ENCODE data around the gene AATF. TPM values are rescaled to one million over a fixed set of nuclear protein-coding genes. Genes with fewer than 3 reads are reported as not detected.

The AATF gene
- total RNA-seq, 1 donor from 2014 or later: 22.5 TPM

- H3K4me3 Mint-ChIP-seq (ENCODE audit: unreplicated experiment): peak overlapping the region; percentile 92
- H3K36me3 Mint-ChIP-seq (ENCODE audit: unreplicated experiment): no peaks in the 10 kb centered on the region
- no peak overlapping the region for H3K27ac Mint-ChIP-seq (ENCODE audit: unreplicated experiment)
- DNase-seq: no peak
- H3K9me3 Mint-ChIP-seq (ENCODE audit: unreplicated experiment): peaks cover 6% of the 10 kb centered on the region
- H3K27me3 Mint-ChIP-seq (ENCODE audit: unreplicated experiment): peaks cover 16% of the 10 kb centered on the region
- TF ChIP-seq, protein P1, sequence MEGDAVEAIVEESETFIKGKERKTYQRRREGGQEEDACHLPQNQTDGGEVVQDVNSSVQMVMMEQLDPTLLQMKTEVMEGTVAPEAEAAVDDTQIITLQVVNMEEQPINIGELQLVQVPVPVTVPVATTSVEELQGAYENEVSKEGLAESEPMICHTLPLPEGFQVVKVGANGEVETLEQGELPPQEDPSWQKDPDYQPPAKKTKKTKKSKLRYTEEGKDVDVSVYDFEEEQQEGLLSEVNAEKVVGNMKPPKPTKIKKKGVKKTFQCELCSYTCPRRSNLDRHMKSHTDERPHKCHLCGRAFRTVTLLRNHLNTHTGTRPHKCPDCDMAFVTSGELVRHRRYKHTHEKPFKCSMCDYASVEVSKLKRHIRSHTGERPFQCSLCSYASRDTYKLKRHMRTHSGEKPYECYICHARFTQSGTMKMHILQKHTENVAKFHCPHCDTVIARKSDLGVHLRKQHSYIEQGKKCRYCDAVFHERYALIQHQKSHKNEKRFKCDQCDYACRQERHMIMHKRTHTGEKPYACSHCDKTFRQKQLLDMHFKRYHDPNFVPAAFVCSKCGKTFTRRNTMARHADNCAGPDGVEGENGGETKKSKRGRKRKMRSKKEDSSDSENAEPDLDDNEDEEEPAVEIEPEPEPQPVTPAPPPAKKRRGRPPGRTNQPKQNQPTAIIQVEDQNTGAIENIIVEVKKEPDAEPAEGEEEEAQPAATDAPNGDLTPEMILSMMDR (IDR thresholded peaks at IDR 0.05; ENCODE audit: partially characterized antibody, unreplicated experiment): no peak
- peaks cover 6% of the 10 kb centered on the region for H3K4me1 Mint-ChIP-seq (ENCODE audit: low read depth, unreplicated experiment)
Measured at GRCh38 chr17:36949461-36949927, 740 bp downstream of the AATF start.

DNA sequence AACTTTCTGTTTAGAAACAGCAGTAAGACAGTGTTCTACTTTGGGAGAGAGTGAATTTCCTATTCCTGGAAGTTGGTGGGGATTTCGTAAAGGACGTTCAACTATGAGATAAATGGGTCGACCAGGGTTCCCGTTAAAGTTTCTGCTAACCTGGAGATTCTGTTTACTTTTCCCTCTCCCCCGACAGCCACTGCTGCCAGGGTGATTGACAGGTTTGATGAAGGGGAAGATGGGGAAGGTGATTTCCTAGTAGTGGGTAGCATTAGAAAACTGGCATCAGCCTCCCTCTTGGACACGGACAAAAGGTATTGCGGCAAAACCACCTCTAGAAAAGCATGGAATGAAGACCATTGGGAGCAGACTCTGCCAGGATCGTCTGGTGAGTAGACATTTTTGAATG lies 1.3 kb downstream of the AATF start:
- Mint-ChIP-seq H3K4me3 (ENCODE audit: unreplicated experiment) (peak overlapping the region; percentile 92), H3K27me3 (ENCODE audit: unreplicated experiment) (peaks cover 14% of the 10 kb centered on the region), H3K27ac (ENCODE audit: unreplicated experiment) (no peak overlapping the region), H3K9me3 (ENCODE audit: unreplicated experiment) (peaks cover 6% of the 10 kb centered on the region), H3K4me1 (ENCODE audit: low read depth, unreplicated experiment) (peaks cover 6% of the 10 kb centered on the region), H3K36me3 (ENCODE audit: unreplicated experiment) (no peaks in the 10 kb centered on the region)
- TF ChIP-seq, protein P1 (IDR thresholded peaks at IDR 0.05; ENCODE audit: partially characterized antibody, unreplicated experiment): no peak
- no peak for DNase-seq

GRCh38 chr17:36951084-36951789 lies 2.5 kb downstream of the AATF start:
- H3K27ac Mint-ChIP-seq (ENCODE audit: unreplicated experiment): no peak overlapping the region
- H3K9me3 Mint-ChIP-seq (ENCODE audit: unreplicated experiment): peaks cover 6% of the 10 kb centered on the region
- TF ChIP-seq, protein P1 (IDR thresholded peaks at IDR 0.05; ENCODE audit: partially characterized antibody, unreplicated experiment): no peak
- no peaks in the 10 kb centered on the region for H3K36me3 Mint-ChIP-seq (ENCODE audit: unreplicated experiment)
- no peak for DNase-seq
- H3K4me1 Mint-ChIP-seq (ENCODE audit: low read depth, unreplicated experiment): peaks cover 6% of the 10 kb centered on the region
- peaks cover 9% of the 10 kb centered on the region for H3K27me3 Mint-ChIP-seq (ENCODE audit: unreplicated experiment)
- no peak overlapping the region for H3K4me3 Mint-ChIP-seq (ENCODE audit: unreplicated experiment)

DNA sequence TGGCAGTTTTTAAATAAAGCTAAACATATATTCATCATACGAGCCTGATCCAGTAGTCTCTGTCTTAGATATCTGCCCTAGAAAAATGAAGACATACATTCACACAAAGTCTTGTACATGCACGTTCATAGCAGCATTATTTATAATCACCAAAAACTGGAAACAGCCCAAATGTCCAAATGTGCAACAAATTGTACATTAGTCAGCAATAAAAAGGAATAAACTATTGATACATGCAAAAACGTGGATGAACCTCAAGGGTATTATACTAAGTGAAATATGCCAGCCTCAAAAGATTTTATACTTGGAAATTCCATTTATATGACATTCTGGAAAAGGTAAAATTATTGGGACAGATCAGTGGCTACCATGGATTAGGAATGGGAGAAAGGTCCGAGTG lies 22.8 kb downstream of the AATF start:
- Mint-ChIP-seq H3K9me3 (ENCODE audit: unreplicated experiment) (peaks cover 2% of the 10 kb centered on the region), H3K27me3 (ENCODE audit: unreplicated experiment) (no peaks in the 10 kb centered on the region), H3K36me3 (ENCODE audit: unreplicated experiment) (peaks cover 6% of the 10 kb centered on the region), H3K4me1 (ENCODE audit: low read depth, unreplicated experiment) (peaks cover 4% of the 10 kb centered on the region), H3K27ac (ENCODE audit: unreplicated experiment) (no peak overlapping the region), H3K4me3 (ENCODE audit: unreplicated experiment) (no peak overlapping the region)
- TF ChIP-seq, protein P1 (IDR thresholded peaks at IDR 0.05; ENCODE audit: partially characterized antibody, unreplicated experiment): no peak
- DNase-seq: no peak

- TF ChIP-seq, protein P1 (IDR thresholded peaks at IDR 0.05; ENCODE audit: partially characterized antibody, unreplicated experiment): no peak
- Mint-ChIP-seq H3K4me3 (ENCODE audit: unreplicated experiment) (no peak overlapping the region), H3K4me1 (ENCODE audit: low read depth, unreplicated experiment) (peaks cover 4% of the 10 kb centered on the region), H3K36me3 (ENCODE audit: unreplicated experiment) (peaks cover 6% of the 10 kb centered on the region), H3K9me3 (ENCODE audit: unreplicated experiment) (peaks cover 2% of the 10 kb centered on the region), H3K27ac (ENCODE audit: unreplicated experiment) (no peak overlapping the region), H3K27me3 (ENCODE audit: unreplicated experiment) (no peaks in the 10 kb centered on the region)
- DNase-seq: no peak
Measured at GRCh38 chr17:36972186-36972700, 23.5 kb downstream of the AATF start.
